Suprapubic skin (tissue), 4 donors: ENCODE measurements around the gene CDH15. TPM values are rescaled to one million over a fixed set of nuclear protein-coding genes. Genes with fewer than 3 reads are reported as not detected.

Experiments used
- DNase-seq, 2 donors: peaks; one replicate each; pipeline ENCODE4 v3.0.0-alpha.2; 2019; ENCODE audit warnings: low spot score in 2 of 2
- H3K27ac ChIP-seq: fragments of 200-600 bp; sonication (generic); one replicate; pipeline ENCODE4 v1.5.1; 2019
- H3K27me3 ChIP-seq: fragments of 200-600 bp; sonication (generic); one replicate; pipeline ENCODE4 v1.5.1; 2019
- H3K36me3 ChIP-seq: fragments of 200-600 bp; sonication (generic); one replicate; pipeline ENCODE4 v1.5.1; 2019
- H3K4me1 ChIP-seq: fragments of 200-600 bp; sonication (generic); one replicate; pipeline ENCODE4 v1.5.1; 2019
- H3K4me3 ChIP-seq: fragments of 200-600 bp; sonication (generic); one replicate; pipeline ENCODE4 v1.5.1; 2019; ENCODE audit warnings: mild to moderate bottlenecking
- H3K9me3 ChIP-seq: fragments of 200-600 bp; sonication (generic); one replicate; pipeline ENCODE4 v1.5.1; 2019
- EP300 ChIP-seq: sonication (generic); formaldehyde crosslinking; IDR thresholded peaks from one replicate; pipeline ENCODE4 v1.6.1; 2017; ENCODE audit warnings: antibody characterized with exemption
- POLR2A ChIP-seq, 2 donors: fragments of 450-650 bp; IDR thresholded peaks; one replicate each; pipeline ENCODE4 v1.6.1; 2017; ENCODE audit warnings: antibody characterized with exemption in 2 of 2, mild to moderate bottlenecking in 2 of 2, moderate library complexity in 2 of 2
- POLR2AphosphoS5 ChIP-seq, 3 donors: sonication (generic); formaldehyde crosslinking; IDR thresholded peaks; one replicate each; pipeline ENCODE4 v1.6.1; 2017; ENCODE audit warnings: antibody characterized with exemption in 3 of 3
- WGBS: methylation state at CpG from one replicate; pipeline ENCODE4 v1.1.5; 2018; 5-methylcytosine and 5-hydroxymethylcytosine counted together
- total RNA-seq, 4 donors: library from RNA; depleted of rRNA; stranded (reverse); fragments of >200 nt; gene quantifications; one replicate each; pipeline ENCODE4 v1.1.0, GENCODE V29; 2016
- TF ChIP-seq, protein P1 (sequence below), 2 donors: fragments of 200-600 bp in 1 of 2; fragments of 450-650 bp in 1 of 2; sonication (generic) in 1 of 2; IDR thresholded peaks; one replicate each; pipeline ENCODE4 v1.5.1; 2016 to 2019; ENCODE audit warnings: antibody characterized with exemption in 2 of 2, mild to moderate bottlenecking in 1 of 2, moderate library complexity in 1 of 2

Gene CDH15
- total RNA-seq, 4 donors from 2014 or later = 0.16 to 0.48 TPM; not detected in 2

DNA sequence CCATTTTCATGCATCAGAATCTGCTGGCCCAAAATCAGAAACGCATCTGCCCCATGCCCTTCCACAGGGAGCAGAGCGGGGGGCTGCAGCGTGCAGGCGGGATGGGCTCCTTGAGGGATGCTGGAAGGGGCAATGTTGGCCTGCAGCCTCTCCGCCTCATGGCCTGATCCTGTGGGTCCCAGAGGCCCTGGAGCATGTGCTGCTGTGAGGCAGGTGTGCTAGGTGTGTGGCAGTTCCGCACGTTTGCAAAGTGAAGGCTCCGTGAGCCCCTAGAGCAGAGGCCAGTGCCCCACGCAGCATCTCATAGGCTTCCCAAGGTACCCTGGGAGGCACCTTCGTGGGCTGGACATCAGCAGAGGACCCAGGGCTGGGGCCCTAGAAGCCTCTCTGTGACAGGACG is 36.4 kb upstream of the CDH15 start:
- H3K27ac ChIP-seq = no peak overlapping the region
- DNase-seq = no peak
- H3K9me3 ChIP-seq = no peaks in the 10 kb centered on the region
- no peaks in the 10 kb centered on the region for H3K4me1 ChIP-seq
- H3K27me3 ChIP-seq = no peaks in the 10 kb centered on the region
- H3K36me3 ChIP-seq = peaks cover 65% of the 10 kb centered on the region
- WGBS = 96% methylated on average over 11 of the region's 11 CpGs
- TF ChIP-seq, protein P1, sequence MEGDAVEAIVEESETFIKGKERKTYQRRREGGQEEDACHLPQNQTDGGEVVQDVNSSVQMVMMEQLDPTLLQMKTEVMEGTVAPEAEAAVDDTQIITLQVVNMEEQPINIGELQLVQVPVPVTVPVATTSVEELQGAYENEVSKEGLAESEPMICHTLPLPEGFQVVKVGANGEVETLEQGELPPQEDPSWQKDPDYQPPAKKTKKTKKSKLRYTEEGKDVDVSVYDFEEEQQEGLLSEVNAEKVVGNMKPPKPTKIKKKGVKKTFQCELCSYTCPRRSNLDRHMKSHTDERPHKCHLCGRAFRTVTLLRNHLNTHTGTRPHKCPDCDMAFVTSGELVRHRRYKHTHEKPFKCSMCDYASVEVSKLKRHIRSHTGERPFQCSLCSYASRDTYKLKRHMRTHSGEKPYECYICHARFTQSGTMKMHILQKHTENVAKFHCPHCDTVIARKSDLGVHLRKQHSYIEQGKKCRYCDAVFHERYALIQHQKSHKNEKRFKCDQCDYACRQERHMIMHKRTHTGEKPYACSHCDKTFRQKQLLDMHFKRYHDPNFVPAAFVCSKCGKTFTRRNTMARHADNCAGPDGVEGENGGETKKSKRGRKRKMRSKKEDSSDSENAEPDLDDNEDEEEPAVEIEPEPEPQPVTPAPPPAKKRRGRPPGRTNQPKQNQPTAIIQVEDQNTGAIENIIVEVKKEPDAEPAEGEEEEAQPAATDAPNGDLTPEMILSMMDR (IDR thresholded peaks at IDR 0.05) = no peak
- TF ChIP-seq POLR2AphosphoS5 (IDR thresholded peaks at IDR 0.05) (no peak), EP300 (no peak), POLR2A (IDR thresholded peaks at IDR 0.05) (no peak)
- H3K4me3 ChIP-seq = no peak overlapping the region

DNA sequence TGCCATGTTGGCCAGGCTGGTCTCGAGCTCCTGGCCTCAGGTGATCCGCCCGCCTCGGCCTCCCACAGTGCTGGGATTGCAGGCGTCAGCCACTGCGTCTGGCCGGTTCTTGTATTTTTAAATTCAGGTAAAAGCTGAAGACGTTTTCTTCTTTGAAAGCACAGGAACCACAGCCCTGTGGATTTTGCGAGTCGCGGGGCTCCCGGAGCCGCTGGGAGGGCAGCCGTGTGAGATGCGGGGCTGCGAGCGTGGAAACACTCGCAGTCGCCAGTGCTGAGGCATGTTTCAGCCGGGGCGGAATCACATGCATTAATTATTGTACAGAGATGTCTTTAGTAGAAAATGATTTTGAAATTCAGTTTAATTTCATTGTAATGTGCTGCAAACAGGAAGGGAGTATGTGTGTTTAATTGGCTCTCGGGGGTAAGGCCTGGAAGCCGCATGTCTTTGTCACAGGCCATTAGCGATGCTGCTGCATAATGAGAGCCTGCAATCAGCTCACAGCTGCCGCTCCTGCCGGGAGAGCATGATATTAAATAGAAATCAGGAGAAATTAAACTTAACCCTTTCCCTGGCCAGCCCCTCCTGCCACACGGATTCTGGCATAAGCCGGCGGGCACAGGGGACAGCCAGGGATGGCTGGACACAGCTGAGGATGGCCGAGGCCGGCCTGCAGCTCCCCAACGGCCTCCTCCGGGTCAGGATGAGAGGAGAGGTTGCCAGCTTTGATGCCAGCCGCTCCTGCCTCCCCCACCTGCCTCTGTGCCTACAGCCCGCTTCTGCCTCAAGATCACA is 35.4 kb upstream of the CDH15 start:
- no peak for TF ChIP-seq POLR2AphosphoS5 (IDR thresholded peaks at IDR 0.05)
- TF ChIP-seq EP300 = no peak
- TF ChIP-seq POLR2A (IDR thresholded peaks at IDR 0.05) = no peak
- WGBS = 93% methylated on average over 35 of the region's 35 CpGs
- Histone ChIP-seq H3K9me3 (no peaks in the 10 kb centered on the region), H3K36me3 (peaks cover 73% of the 10 kb centered on the region), H3K27me3 (no peaks in the 10 kb centered on the region), H3K4me3 (no peak overlapping the region), H3K4me1 (no peaks in the 10 kb centered on the region), H3K27ac (no peak overlapping the region)
- DNase-seq = no peak

DNA sequence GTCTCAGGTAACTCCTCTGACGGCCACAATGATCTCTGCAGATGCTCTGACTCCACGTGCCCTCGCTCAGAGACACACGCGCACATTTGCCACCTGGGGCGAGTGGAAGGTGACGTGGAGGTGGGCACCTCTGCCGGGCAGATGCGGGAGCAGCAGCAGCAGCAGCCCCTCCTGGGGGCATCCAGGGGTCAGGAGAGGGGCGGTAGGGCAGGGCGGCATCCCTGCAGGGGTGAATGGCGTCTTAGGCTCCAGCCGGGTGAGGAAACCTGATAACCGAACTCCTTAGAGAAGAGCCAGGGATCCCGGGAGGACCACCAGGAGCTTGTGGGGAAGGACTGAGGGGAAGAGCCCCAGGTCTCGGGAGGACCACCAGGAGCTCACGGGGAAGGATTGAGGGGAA is 34.6 kb upstream of the CDH15 start:
- no peak overlapping the region for H3K27ac ChIP-seq
- no peak for DNase-seq
- H3K36me3 ChIP-seq = peaks cover 76% of the 10 kb centered on the region
- no peak for TF ChIP-seq POLR2A (IDR thresholded peaks at IDR 0.05)
- no peak for TF ChIP-seq EP300
- TF ChIP-seq, protein P1 (IDR thresholded peaks at IDR 0.05) = no peak
- no peak for TF ChIP-seq POLR2AphosphoS5 (IDR thresholded peaks at IDR 0.05)
- no peaks in the 10 kb centered on the region for H3K4me1 ChIP-seq
- H3K27me3 ChIP-seq = no peaks in the 10 kb centered on the region
- 98% methylated on average over 17 of the region's 17 CpGs for WGBS
- no peaks in the 10 kb centered on the region for H3K9me3 ChIP-seq
- H3K4me3 ChIP-seq = no peak overlapping the region

DNA sequence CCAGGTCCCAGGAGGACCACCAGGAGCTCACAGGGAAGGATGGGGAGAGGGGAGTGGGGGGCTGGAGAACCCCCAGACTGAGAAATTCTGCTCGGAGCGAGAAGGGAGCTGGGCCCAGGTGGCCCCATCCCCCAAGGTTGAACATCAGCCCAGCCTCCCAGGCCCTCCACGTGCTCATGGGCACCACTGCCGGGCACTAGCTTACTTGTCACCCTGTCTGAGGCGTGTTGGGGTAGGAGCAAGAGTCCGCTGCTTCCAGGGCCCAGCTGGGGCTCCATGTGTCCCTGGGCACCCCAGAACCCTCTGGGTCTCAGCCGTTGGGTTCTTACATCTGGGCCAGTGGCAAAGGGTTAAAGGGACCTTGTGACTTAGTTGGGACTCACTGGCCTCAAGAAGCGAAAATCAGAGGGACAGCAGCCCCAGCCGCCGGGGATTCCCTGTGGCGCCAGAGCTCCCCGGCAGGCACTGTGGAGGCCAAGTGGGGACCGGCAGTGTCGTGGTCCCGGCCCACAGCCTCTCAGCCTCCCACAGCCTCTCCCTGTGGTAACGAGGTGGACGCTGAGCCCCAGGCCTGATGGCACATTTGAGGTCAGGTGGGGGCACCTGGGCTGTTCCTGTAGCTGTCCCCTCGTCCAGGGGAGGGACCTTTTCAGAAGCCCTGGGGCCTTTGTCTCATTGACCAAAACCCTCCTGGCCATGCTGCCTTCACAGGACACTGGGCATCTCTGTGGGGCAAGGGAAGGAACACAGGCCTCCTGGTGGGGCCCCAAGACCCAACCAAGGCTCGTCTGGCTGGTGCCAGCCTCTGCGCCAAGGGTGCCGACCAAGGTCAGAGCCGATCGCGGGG is 33.7 kb upstream of the CDH15 start:
- H3K36me3 ChIP-seq = peaks cover 76% of the 10 kb centered on the region

DNA sequence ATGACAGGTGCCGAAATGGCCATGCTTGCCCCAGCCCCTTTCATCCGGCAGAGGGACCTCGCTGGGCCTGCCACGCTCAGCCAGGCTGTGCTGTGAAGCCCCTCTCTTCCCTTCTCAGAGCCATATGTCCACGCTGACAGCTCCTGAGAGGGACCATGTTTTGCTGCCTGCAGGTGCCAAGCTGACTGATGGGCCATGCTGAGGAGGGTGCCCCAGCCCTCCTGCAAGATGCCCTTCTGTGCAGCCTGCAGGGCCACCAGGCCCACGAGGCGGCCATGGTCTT is 33.1 kb upstream of the CDH15 start:
- 94% methylated on average over 6 of the region's 7 CpGs for WGBS
- no peaks in the 10 kb centered on the region for H3K27me3 ChIP-seq
- TF ChIP-seq, protein P1 (IDR thresholded peaks at IDR 0.05) = no peak
- TF ChIP-seq POLR2AphosphoS5 (IDR thresholded peaks at IDR 0.05) (no peak), POLR2A (IDR thresholded peaks at IDR 0.05) (no peak), EP300 (no peak)

More for the DNA sequence above, 33.7 kb upstream of the CDH15 start:
- H3K27me3 ChIP-seq = no peaks in the 10 kb centered on the region
- TF ChIP-seq EP300 = no peak
- no peak for TF ChIP-seq POLR2A (IDR thresholded peaks at IDR 0.05)
- no peak for TF ChIP-seq POLR2AphosphoS5 (IDR thresholded peaks at IDR 0.05)
- TF ChIP-seq, protein P1 (IDR thresholded peaks at IDR 0.05) = no peak
- no peak overlapping the region for H3K27ac ChIP-seq
- H3K4me3 ChIP-seq = no peak overlapping the region
- DNase-seq = no peak
- no peaks in the 10 kb centered on the region for H3K9me3 ChIP-seq
- no peaks in the 10 kb centered on the region for H3K4me1 ChIP-seq
- 95% methylated on average over 12 of the region's 24 CpGs for WGBS

More for the DNA sequence above, 33.1 kb upstream of the CDH15 start:
- Histone ChIP-seq H3K4me3 (no peak overlapping the region), H3K4me1 (no peaks in the 10 kb centered on the region), H3K9me3 (no peaks in the 10 kb centered on the region), H3K27ac (no peak overlapping the region), H3K36me3 (peaks cover 75% of the 10 kb centered on the region)
- DNase-seq = no peak
